NOMO-1 treated with dmso at 0.1 percent for 144 hours (cell line): ENCODE measurements around the gene ANGEL1.

Experiments
- DNase-seq: peaks from one replicate; lab custom pipeline; 2025; ENCODE audit not compliant: unreplicated experiment; lab: John Stamatoyannopoulos, UW

Gene ANGEL1, protein sequence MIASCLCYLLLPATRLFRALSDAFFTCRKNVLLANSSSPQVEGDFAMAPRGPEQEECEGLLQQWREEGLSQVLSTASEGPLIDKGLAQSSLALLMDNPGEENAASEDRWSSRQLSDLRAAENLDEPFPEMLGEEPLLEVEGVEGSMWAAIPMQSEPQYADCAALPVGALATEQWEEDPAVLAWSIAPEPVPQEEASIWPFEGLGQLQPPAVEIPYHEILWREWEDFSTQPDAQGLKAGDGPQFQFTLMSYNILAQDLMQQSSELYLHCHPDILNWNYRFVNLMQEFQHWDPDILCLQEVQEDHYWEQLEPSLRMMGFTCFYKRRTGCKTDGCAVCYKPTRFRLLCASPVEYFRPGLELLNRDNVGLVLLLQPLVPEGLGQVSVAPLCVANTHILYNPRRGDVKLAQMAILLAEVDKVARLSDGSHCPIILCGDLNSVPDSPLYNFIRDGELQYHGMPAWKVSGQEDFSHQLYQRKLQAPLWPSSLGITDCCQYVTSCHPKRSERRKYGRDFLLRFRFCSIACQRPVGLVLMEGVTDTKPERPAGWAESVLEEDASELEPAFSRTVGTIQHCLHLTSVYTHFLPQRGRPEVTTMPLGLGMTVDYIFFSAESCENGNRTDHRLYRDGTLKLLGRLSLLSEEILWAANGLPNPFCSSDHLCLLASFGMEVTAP

DNA sequence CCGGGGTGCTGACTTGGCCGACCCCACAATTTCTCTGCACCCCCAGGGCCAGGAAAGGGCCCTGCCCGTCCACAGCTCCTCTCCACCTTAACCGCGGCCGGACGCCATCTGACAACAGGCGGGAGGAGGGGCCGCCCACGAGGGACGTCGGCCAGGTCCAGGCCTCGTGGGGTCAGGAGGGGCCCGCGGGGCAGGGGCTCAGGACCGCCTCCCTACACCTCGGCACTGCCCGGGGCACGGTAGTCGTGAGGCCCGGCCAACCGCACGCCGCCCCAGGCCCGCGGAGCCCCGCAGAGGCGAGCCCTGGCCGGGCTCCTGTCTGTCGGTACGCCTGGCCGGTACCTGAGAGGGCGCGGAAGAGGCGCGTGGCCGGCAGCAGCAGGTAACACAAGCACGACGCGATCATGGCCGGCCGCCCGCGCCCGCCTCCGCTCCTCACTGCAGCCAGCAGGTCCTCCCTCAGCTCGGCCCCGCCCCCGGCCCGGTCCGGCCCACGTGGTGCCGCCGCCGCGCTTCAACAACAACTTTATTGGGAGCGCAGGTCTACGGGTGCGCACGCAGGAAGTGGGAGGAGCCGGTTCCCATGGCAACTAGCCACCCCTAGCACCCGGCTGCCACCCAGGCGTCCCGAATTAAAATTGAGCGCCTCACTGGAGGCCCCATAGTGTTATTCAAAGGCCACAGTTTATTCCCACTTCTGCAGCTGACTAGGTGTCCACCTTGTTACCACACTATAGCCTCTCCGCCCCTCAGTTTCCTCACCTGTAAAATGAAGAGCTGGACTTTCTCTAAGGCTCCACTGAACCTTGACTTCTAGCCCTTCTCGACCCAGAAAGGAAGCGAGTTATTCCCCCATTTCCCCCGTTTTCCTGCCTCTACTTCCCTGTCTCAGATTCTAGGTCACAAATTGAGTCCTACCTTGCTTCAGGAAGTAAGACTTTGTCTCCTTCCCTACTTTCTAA lies at the start of gene ANGEL1:
ANGEL1 (minus strand) TSS at position 461 of the 962 bp plus-strand sequence; CDS start at position 406, 55 bp downstream.
- peak; percentile 68 for DNase-seq

DNA sequence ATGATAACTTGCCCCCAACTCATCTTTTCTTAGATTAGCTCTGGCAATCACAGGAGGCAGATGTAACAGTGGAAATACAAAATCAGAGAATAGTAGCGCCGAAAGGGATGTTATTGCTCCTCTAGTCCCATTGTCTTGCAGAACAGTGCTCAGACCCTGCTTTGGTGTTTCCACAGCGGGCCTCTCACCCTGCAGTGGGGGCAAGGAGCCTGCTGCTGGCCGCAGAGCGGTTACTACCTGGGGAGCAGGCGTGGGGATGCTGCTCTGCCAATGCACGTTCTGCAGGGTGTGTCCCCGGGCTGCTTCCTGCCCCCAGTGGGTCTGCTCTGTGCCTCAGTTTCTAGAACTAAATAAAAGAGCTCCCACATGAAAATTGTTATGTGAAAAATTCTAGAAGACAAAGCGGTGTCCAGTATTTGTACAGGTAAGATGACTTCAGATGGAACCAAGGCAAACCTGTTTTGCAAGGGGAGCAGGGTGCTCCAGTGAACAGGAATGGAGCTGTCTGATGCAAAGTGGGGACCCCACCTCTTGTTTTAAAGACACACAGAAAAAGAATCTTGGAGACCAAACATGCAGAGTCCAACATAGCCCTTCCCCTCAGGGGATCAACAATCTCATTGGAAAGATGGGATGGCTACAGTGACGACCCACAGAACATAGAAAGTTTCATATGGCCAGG lies 49.0 kb upstream of the ANGEL1 start:
- no peak for DNase-seq

DNA sequence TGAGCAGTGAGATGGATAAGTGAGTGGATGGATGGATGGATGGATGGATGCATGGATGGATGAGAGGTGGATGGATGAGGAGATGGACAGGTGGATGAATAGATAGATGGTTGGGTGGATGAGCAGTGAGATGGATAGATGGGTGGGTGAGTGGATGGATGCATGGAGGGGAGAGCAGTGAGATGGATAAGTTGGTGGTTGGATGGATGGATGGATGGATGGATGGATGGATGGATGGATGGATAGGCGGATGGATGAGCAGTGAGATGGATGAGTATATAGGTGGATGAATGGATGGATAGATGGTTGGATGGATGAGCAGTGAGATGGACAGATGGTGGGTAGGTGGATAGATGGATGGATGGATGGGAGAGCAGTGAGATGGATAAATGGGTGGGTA lies 44.1 kb upstream of the ANGEL1 start:
- DNase-seq = no peak

DNA sequence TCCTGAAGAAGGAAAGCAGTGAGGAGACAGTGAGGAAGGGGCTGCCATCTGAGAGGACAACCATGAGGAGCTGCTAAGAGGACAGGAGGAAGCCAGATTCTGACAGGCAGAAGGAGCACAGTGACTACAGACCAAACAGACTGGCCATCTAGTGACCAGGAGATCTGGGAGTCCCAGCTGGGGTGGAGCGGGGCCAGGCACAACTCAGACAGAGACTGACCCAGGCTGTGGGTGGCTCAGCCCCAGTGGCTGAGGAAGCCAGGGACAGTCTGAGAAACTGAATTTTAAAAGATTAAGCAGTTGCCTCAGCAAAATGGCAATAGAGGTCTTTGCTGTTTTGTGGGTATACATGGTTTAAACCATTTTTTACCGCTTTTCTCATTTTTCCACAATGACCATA lies 42.4 kb upstream of the ANGEL1 start:
- no peak for DNase-seq

DNA sequence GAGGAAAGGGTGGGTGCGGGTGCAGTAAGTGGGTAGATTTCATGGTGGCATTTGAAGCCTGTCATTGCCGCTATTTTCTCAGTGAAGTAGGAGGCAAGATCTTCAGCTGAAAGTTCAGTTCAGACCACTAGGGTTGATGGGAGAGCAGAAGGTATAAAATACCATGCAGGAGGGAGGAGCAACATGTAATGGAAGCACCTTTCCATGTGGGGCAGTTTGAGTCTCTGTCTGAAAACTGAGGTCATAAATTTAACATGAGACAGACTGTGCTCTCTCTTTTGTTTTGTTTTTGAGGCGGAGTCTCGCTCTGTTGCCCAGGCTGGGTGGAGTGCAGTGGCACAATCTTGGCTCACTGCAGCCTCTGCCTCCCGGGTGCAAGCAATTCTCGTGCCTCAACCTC lies 36.2 kb upstream of the ANGEL1 start:
- DNase-seq = no peak

DNA sequence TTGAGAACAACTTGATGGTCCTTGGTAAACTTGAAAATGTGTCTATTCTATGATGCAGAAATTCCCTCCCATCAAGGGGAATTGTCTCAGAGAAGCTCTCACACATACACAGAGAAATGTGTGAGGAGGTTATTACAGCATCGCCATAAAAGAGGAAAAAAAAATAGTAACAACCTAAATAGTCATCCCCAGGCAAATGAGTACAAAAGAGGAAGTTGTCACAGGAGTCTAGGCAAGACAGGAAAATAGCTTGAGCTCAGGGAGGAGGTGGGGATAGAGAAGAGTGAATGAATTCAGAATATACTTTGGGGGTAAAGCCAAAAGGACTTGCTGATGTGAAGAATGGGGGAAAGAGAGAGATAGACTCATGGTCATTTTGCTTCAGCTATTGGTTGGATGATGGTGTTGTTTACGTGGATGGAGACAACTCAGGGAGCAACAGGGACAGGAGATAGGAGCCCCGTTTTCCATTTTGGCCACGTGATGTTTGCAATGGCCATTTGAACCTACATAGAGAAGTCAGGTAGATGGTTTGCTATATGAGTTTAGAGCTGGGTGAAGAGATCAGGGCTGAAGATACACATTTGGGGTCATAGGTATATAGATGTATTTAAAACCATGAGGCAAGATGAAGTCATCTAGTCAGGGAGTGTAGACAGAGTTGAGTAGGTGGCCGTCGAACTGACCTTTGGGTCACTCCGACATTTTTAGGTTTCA lies 33.8 kb upstream of the ANGEL1 start:
- DNase-seq = peak; percentile 79

DNA sequence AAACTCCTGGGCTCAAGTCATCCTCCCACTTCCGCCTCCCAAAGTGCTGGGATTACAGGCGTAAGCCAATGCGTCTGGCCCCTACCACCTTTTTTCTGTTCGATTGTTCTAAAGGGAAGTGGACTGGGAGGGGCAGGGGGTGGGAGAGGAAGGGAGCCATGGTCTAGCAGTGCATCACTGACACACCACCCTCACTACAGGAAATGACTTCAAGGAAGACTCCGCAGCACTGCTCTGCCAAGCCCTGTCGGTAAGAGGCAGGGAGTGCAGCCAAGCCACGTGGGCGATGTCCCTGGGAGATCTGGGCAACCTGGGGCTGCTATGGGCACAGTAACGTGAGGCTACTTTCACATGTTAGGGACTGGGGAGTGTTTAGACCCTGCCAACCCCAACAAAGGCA lies 31.5 kb upstream of the ANGEL1 start:
- DNase-seq = peak; percentile 22

DNA sequence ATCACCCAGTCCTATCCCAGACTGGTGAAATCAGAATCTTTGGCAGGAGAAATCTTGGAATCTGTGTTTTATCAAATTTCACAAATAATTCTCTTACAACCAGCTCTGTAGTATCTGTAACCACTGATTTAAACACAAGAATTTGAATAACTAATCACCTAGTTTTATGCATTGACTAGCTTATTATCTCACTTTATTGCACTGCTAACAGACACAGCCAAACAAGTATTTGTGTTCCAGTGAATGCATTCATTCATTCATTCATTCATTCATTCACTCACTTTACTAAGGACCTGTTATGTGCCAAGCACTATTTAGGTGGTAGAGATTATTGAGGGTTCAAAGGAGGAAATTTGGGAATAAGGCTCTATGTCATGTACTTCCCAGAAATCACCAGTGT lies 29.7 kb upstream of the ANGEL1 start:
- no peak for DNase-seq

DNA sequence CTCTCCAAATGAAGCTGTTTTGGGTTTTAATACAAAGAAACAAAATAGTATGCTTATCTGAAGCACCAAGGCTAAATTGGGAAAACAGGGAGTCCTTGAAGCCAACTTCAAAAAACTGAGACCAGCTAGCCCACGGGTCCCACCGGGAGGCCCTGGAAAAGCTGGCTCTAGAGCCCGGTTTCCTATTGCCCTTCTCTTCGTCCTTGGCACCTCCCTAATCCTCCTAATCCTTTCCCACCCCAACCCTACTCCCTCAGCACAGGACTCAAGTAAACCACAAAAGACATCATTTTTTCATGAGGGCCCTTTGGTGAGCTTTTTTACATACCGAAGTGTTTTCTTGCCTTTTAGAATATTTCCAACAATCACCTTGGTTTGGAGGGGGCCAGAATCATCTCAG lies 24.8 kb upstream of the ANGEL1 start:
- no peak for DNase-seq

DNA sequence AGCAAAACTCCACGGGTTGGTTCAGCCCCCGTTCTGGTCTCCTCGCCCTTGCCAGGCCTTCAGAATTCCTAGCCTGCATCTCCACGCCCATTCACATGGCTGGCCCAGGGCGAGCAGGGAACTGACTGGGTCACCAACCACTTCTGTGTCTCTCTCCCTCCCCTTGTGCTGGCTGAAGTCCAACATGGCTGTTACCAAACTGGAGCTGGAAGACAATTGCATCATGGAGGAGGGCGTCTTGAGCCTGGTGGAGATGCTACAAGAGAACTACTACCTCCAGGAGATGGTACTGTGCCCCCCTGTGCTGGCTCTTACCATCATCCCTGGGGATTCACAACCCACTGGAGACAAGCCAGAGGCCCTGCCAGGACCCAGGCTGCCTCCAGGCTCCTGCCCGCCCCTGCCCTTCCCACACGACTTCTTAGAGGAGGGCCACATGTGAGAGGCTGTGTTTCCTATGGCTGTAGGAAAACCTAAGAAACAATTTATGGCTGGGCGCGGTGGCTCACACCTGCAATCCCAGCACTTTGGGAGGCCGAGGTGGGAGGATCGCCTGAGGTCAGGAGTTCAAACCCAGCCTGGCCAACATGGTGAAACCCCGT lies 23.4 kb upstream of the ANGEL1 start:
- DNase-seq = no peak

DNA sequence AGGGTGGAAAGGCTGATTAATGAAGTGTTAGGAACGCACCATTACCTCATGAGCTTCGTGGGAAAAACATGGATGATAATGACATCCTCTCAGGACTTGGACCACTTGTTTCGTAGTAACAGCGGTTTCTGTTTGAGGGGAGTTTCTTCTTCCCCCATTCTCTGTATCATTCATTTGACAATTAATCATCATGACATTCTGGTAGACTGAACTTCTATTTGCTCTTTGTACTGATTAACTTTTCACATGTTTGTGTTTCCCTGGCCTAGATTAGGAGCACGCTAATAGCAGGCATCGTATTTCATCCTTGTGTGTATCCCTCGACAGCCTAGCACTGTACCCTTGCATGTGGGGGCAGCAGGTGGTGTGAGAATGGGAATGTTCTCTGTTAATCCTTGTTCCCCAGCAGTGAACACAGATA lies 21.6 kb upstream of the ANGEL1 start:
- DNase-seq = no peak

DNA sequence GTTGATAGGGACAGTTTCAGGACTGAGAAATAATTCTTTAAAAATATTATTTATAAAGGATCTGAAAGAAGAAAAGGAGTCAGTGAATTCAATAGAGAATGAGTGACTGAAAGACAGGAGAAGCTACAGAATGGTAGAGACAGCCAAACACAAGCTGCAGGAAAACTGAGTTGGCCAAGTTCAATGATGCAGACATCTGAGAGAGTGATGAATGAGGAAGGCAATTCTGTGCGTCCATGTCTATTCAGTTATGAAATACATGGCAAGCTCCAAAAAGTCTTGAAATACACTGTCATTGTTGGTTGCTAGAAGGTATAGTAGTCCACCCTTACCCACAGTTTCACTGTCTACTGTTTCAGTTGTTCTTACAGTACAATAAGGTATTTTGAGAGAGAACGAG lies 20.3 kb upstream of the ANGEL1 start:
- DNase-seq = no peak

DNA sequence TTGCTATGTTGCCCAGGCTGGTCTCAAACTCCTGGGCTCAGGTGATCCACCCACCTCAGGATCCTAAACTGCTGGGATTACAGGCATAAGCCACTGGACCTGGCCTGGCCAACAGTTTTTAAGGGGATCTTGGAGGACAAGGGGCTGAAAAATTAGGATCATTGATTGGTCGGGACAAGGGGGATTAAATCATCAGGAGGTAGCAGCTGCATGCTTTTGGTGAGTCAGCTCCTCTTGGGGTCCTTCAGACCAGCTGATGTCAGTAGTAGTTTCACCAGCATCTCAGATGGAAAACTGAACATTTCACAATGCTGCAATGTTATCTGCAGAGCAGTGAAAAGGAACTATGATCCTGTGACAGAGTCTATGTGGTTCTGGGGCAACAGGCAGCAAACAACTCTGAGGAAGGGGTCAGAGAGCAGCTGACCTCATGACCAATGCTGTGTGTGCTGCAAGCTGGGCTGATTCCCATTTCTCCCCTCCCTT lies 19.9 kb upstream of the ANGEL1 start:
- DNase-seq = no peak

DNA sequence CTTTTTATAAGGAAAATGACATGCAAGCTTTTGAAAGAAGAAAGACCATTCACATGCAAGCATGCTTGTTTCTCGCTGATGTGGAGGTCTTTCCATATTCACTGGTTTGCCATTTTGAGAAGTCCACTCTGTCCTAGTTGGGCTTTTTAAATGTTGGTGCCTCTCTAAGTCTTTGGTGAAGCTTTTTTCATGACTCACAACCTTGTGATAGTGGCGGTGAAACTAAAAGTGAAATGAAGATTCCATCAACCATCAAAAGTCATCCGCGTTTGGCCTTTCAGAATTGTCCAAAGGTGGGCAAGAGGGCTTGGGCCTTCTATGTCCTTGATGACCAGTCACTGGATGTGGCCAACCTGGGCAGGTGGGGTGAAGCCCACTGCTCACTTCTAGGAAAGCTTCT lies 17.9 kb upstream of the ANGEL1 start:
- DNase-seq = no peak

DNA sequence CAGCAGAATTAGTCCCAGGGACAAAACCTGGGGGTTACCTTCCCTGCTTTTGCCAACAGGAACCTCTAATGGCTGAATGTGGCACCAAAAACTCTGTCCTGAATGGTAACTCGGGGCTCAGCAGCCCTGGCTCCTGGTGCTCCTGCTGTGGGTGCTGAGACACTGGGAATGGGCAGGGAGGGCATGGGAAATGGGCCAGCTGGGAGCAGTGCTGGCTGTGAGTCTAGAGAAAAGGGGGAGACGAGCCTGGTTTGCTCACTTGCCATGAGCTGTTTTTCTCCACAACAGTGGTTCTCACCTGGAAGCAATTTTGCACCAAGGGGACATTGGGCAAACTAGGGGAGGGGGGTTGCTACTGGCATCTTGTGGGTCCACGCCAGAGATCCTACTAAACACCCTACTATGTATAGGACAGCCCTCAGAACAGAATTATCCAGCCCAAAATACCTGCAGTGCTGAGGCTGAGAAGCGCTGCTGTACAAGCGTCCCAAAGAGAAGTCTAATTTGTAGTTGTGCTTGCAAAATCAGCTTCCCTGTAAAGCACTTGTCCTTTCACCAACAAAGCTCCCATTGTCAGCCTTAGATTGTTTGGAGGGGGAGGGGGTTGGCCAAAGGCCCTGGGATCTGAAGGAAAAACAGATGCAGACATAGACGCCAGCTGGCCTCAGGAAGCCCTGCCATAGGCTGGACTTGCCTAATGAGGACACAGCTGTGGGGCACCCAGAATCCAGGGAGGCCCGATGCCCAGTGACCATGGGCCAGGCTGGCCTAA lies 17.2 kb upstream of the ANGEL1 start:
- no peak for DNase-seq

DNA sequence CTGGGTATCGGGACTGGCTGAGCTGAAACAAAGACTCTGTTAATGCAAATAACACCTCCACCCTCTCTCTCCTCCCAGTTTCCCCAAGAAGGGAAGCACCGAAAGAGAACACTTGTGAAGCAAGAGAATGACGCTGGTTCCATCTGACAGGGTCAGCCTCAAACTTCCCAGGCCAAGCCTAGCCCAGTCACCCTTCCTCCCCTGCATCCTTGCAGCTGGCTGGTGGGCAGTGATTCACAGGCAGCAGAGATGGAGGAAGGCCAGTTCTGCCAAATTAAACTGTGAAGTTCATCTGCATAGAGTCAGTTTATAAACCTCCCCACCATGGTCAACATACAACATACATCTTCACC lies 16.3 kb upstream of the ANGEL1 start:
- DNase-seq = no peak

DNA sequence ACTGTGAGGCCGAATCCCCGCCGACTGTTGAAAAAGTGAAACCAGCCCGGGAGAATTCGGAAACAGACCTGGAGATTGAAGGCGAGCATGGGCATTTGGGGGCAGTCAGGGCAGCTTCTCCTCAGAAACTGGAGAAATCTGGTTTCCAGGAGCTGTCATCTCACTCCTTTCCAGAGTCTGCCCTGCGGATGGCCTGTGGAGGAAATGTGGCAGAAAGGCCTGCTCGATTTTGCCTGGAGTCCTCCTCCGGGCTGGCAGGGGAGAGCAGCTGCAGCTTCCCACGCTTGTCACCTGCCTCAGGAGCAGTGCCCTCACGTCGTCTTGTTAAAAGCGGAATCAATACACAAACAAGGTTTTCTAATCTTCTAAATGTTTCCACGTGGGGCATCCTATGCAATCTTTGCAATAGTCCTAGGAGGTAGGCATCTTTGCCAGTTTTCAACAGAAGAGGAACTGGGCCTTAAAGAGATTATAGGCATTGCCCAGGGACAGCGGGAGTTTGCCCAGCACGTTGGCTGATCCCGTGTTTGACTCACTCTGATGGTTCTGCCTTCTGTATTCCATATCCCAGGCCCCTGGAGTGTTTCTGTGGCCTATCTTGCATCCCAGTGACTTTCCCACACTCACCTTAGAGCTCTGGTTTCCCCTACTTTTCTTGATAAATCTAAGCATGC lies 15.8 kb upstream of the ANGEL1 start:
- DNase-seq = no peak

DNA sequence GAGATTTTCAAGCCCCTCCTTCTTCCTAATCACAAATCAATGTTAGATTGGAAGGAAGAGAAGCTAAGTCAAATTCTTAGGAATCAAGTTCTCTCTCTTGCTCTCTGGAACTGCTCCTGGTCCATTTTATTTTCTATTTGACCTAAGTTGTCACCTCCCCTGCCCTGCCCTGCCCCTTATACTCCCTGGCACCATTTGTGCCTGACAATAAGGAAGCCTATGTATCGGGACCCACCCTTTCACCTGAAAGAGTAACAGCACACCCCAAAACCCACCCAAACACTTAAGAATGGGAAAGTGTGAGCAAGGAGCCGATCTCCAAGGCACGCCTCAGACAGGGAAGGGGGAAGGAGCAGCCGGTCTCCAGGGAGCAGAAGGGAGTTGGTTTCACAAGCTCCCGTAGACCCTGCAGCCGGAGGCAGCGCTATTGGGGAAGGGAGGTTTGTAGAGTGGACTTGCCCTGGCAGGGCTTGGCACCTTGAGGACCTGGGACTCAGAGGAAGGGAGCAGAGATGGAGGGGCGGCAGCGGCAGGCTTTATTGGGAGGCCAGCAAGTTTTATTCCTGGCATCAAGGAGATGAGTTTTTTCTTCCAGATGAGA lies 15.1 kb upstream of the ANGEL1 start:
- no peak for DNase-seq
